ENCODE measurements around the gene TMEM140.
"Not testable (repeated sequence)": the region's sequence is repeated elsewhere in the genome, so short reads cannot be mapped to it uniquely, and the experiment has no call there.

Gene TMEM140

GRCh38 chr7:135197906-135198655 is 50.2 kb downstream of the TMEM140 start:
- no peak for DNase-seq

GRCh38 chr7:135199439-135199838 is 51.6 kb downstream of the TMEM140 start:
- no peak for DNase-seq

GRCh38 chr7:135200821-135201331 is 53.0 kb downstream of the TMEM140 start:
- DNase-seq, result no peak

GRCh38 chr7:135201350-135201749 is 53.5 kb downstream of the TMEM140 start:
- DNase-seq, result no peak

GRCh38 chr7:135204341-135204749 is 56.5 kb downstream of the TMEM140 start:
- DNase-seq, result no peak

GRCh38 chr7:135204876-135205275 is 57.0 kb downstream of the TMEM140 start:
- no peak for DNase-seq

GRCh38 chr7:135205850-135206249 is 58.0 kb downstream of the TMEM140 start:
- DNase-seq, result no peak

- no peak for DNase-seq
Observed at GRCh38 chr7:135206941-135207391, 59.1 kb downstream of the TMEM140 start.

GRCh38 chr7:135207406-135208101 is 59.7 kb downstream of the TMEM140 start:
- no peak for DNase-seq

- DNase-seq, result no peak
Observed at GRCh38 chr7:135208102-135208793, 60.4 kb downstream of the TMEM140 start.

- no peak for DNase-seq
Observed at GRCh38 chr7:135209225-135209834, 61.5 kb downstream of the TMEM140 start.

- DNase-seq, result no peak
Observed at GRCh38 chr7:135210888-135211178, 63.0 kb downstream of the TMEM140 start.

GRCh38 chr7:135211179-135211945 is 63.5 kb downstream of the TMEM140 start, which contains the start of gene WDR91:
Gene WDR91, minus strand, starts transcription at chr7:135211526. Its CDS starts 24 bp downstream, at chr7:135211502.
- peak; percentile 98 for DNase-seq

GRCh38 chr7:135211946-135212685 is 64.2 kb downstream of the TMEM140 start:
- not testable (repeated sequence) for DNase-seq

GRCh38 chr7:135213831-135214230 is 66.0 kb downstream of the TMEM140 start:
- no peak for DNase-seq

- DNase-seq, result no peak
Observed at GRCh38 chr7:135215180-135215579, 67.3 kb downstream of the TMEM140 start.

- no peak for DNase-seq
Observed at GRCh38 chr7:135215698-135216097, 67.8 kb downstream of the TMEM140 start.
